Nephron (organoid): ENCODE results near the gene LAX1.
"Not testable (repeated sequence)": the region's sequence is repeated elsewhere in the genome, so short reads cannot be mapped to it uniquely, and the experiment has no call there.

Experiments used
- H3K27ac Mint-ChIP-seq, 3 experiments: 2 replicates each; pipeline ENCODE4 v1.8.0; 2020; ENCODE audit warnings: mixed read lengths in 3 of 3, mild to moderate bottlenecking in 2 of 3, moderate library complexity in 1 of 3
- H3K27me3 Mint-ChIP-seq: 2 replicates; pipeline ENCODE4 v1.8.0; 2021; ENCODE audit warnings: low read depth, mild to moderate bottlenecking, moderate library complexity, mixed read lengths
- H3K36me3 Mint-ChIP-seq: 2 replicates; pipeline ENCODE4 v1.8.0; 2020; ENCODE audit warnings: low read depth, mixed read lengths
- H3K4me1 Mint-ChIP-seq: 2 replicates; pipeline ENCODE4 v1.8.0; 2020; ENCODE audit warnings: mixed read lengths
- H3K4me3 Mint-ChIP-seq, 3 experiments: 2 replicates each; pipeline ENCODE4 v1.8.0; 2020; ENCODE audit warnings: mild to moderate bottlenecking in 3 of 3, mixed read lengths in 3 of 3, moderate library complexity in 2 of 3
- H3K9me3 Mint-ChIP-seq: 2 replicates; pipeline ENCODE4 v1.8.0; 2020; ENCODE audit warnings: mixed read lengths
- TF ChIP-seq, protein P1 (sequence below), 3 experiments: fragments of 200-600 bp; sonication (generic); IDR thresholded peaks; one replicate each; pipeline ENCODE4 v1.5.0; 2021; ENCODE audit warnings: antibody characterized with exemption in 3 of 3; ENCODE audit not compliant: unreplicated experiment in 3 of 3

Gene LAX1

DNA sequence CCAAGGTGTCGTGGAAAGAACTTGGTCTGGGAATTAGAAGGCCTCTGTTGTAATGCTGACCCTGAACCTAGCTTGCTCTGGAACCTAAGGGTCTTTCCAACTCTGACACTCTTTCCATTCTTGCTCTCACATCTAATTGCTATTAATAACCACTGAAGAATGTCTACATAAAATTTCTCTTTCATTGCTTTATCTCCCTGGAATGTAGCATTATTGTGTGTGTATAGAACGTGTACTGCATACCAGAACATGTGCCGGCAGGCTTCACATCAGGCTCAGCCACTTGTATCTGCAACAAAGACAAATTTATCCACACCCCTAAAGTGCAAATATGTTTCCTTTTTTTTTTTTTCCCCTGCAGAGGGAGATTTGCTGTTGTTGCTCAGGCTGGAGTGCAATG is 13.9 kb upstream of the LAX1 start:
- Mint-ChIP-seq H3K27me3 (no peaks in the 10 kb centered on the region), H3K36me3 (peaks cover 8% of the 10 kb centered on the region), H3K4me1 (no peaks in the 10 kb centered on the region), H3K4me3 (no peak overlapping the region), H3K9me3 (peaks cover 3% of the 10 kb centered on the region), H3K27ac (no peak overlapping the region)
- TF ChIP-seq, protein P1, sequence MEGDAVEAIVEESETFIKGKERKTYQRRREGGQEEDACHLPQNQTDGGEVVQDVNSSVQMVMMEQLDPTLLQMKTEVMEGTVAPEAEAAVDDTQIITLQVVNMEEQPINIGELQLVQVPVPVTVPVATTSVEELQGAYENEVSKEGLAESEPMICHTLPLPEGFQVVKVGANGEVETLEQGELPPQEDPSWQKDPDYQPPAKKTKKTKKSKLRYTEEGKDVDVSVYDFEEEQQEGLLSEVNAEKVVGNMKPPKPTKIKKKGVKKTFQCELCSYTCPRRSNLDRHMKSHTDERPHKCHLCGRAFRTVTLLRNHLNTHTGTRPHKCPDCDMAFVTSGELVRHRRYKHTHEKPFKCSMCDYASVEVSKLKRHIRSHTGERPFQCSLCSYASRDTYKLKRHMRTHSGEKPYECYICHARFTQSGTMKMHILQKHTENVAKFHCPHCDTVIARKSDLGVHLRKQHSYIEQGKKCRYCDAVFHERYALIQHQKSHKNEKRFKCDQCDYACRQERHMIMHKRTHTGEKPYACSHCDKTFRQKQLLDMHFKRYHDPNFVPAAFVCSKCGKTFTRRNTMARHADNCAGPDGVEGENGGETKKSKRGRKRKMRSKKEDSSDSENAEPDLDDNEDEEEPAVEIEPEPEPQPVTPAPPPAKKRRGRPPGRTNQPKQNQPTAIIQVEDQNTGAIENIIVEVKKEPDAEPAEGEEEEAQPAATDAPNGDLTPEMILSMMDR (IDR thresholded peaks at IDR 0.05; ENCODE audit: unreplicated experiment in 3 of 3) = no peak

DNA sequence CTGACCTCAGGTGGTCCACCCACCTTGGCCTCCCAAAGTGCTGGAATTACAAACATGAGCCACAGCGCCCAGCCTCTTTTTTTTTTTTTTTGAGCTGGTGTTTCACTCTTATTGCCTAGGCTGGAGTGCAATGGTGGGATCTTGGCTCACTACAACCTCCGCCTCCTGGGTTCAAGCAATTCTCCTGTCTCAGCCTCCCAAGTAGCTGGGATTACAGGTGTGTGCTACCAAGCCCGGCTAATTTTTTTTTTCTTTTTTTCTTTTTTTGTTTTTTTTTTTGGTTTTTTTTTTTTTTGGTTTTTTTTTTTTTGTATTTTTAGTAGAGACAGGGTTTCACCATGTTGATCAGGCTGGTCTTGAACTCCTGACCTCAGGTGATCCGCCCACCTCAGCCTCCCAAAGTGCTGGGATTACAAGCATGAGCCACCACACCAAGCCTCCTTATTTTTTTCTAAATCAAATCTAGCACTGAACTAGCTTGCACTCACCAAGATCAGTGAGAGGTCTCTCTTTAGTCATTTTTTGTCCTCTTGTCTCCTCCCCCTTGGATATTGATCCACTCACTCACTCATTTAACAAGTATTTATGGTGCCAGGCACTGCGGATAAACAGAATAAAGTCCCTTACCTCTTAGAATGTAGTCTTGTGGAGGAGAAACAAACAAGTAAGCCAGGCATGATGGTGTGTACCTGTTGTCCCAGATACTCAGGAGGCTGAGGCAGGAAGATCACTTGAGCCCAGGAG is 13.2 kb upstream of the LAX1 start:
- H3K27ac Mint-ChIP-seq, H3K9me3 Mint-ChIP-seq, H3K27me3 Mint-ChIP-seq, H3K4me3 Mint-ChIP-seq, H3K36me3 Mint-ChIP-seq, H3K4me1 Mint-ChIP-seq: not testable (repeated sequence)

DNA sequence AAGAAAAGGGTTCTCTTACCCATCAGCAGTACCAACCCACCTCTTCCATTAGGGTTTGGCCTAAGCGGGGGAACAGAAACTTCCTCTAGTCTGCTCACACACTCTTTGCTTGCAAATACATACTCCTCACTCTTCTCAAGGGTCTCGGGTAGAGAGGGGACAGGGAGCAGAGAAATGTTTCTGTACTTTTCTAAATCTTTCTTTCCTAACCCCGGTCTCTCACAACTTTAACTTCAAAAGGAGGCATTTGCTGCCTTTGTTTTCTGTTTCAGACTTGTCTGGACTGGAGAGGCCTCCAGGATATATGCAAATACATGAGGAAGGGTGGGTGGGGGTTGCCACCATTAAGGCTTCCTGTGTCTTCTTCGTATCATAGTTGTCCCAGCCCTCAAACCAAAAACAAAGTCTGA is 10.5 kb upstream of the LAX1 start:
- H3K4me1 Mint-ChIP-seq = no peaks in the 10 kb centered on the region
- H3K27ac Mint-ChIP-seq = no peak overlapping the region
- TF ChIP-seq, protein P1 (IDR thresholded peaks at IDR 0.05; ENCODE audit: unreplicated experiment in 3 of 3) = no peak
- H3K9me3 Mint-ChIP-seq = no peaks in the 10 kb centered on the region
- H3K36me3 Mint-ChIP-seq = no peaks in the 10 kb centered on the region
- no peak overlapping the region for H3K4me3 Mint-ChIP-seq
- H3K27me3 Mint-ChIP-seq = no peaks in the 10 kb centered on the region

DNA sequence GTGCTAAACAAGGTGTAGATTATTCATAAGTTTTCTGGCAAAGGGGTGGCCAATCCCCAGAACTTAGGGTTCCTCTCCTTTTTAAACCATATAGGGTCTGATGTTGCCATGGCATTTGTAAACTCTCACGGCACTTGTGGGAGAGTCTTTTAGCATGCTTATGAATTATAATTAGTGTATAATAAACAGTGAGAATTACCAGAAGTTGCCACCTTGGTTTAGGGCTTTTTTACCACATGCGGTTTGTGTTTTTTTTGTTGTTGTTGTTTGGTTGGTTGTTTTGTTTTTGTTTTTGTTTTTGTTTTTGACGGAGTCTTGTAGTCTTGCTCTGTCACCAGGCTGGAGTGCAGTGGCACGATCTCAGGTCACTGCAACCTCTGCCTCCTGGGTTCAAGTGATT is 8.9 kb upstream of the LAX1 start:
- H3K36me3 Mint-ChIP-seq = no peaks in the 10 kb centered on the region
- TF ChIP-seq, protein P1 (IDR thresholded peaks at IDR 0.05; ENCODE audit: unreplicated experiment in 3 of 3) = no peak

DNA sequence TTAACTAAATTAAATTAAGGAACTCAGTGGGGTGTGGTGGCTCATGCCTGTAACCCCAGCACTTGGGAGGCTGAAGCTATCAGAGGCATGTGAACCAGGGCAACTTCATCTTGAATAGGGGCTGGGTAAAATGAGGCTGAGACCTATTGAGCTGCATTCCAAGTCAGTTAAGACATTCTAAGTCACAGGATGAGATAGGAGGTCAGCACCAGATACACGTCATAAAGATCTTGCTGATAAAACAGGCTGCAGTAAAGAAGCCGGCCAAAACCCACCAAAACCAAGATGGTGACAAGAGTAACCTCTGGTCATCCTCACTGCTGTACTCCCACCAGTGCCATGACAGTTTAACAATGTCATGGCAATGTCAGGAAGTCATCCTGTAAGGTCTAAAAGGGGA is 6.2 kb upstream of the LAX1 start:
- H3K27ac Mint-ChIP-seq, H3K27me3 Mint-ChIP-seq, H3K4me1 Mint-ChIP-seq, H3K9me3 Mint-ChIP-seq, H3K36me3 Mint-ChIP-seq, H3K4me3 Mint-ChIP-seq: not testable (repeated sequence)

More for the DNA sequence above, 8.9 kb upstream of the LAX1 start:
- Mint-ChIP-seq H3K9me3 (no peaks in the 10 kb centered on the region), H3K4me1 (no peaks in the 10 kb centered on the region), H3K27ac (no peak overlapping the region), H3K27me3 (no peaks in the 10 kb centered on the region), H3K4me3 (no peak overlapping the region)

DNA sequence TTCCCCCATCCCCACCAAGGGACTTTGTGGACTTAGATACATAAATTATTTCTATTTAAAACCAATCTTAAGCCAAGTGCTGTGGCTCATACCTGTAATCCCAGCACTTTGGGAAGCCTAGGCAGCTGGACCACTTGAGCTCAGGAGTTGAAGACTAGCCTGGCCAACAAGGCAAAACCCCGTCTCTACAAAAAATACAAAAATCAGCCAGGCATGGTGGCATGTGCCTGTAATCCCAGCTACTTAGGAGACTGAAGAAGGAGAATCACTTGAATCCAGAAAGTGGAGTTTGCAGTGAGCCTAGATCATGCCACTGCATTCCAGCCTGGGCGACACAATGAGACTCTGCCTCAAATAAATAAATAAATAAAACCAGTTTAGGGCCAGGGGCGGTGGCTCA is 4.5 kb upstream of the LAX1 start:
- H3K27ac Mint-ChIP-seq = no peak overlapping the region
- H3K27me3 Mint-ChIP-seq = peaks cover 10% of the 10 kb centered on the region
- no peaks in the 10 kb centered on the region for H3K36me3 Mint-ChIP-seq
- no peaks in the 10 kb centered on the region for H3K9me3 Mint-ChIP-seq
- TF ChIP-seq, protein P1 (IDR thresholded peaks at IDR 0.05; ENCODE audit: unreplicated experiment in 3 of 3) = no peak
- H3K4me3 Mint-ChIP-seq = no peak overlapping the region
- no peaks in the 10 kb centered on the region for H3K4me1 Mint-ChIP-seq

DNA sequence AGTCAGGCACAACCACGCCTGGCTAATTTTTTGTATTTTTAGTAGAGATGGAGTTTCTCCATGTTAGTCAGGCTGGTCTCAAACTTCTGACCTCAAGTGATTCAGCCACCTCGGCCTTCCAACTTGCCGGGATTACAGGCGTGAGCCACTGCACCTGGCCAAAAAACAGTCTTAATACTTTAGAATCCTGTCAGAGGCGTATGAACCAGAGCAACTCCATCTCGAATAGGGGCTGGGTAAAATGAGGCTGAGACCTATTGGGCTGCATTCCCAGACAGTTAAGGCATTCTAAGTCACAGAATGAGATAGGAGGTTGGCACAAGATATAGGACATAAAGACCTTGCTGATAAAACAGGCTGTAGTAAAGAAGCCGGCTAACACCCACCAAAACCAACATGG is 3.0 kb upstream of the LAX1 start:
- not testable (repeated sequence) for H3K4me3 Mint-ChIP-seq, H3K27ac Mint-ChIP-seq, H3K36me3 Mint-ChIP-seq, H3K27me3 Mint-ChIP-seq, H3K9me3 Mint-ChIP-seq, H3K4me1 Mint-ChIP-seq
